Stomach (tissue), 9 donors: ENCODE results near the gene PARP9. TPM values are rescaled to one million over a fixed set of nuclear protein-coding genes. Genes with fewer than 3 reads are reported as not detected.

ENCODE experiments used
- DNase-seq, 2 donors: peaks; one replicate each; pipeline versions ENCODE4 v3.0.0 to v3.0.0-alpha.2; 2013 to 2019
- H3K27ac ChIP-seq, 5 donors: fragments of 200-600 bp in 4 of 5; sonication (generic) in 4 of 5; one replicate each; pipeline ENCODE4 v1.5.1; 2013 to 2019; ENCODE audit warnings: mild to moderate bottlenecking in 1 of 5, moderate library complexity in 1 of 5
- H3K27me3 ChIP-seq, 3 donors: fragments of 200-600 bp; sonication (generic); one replicate each; pipeline ENCODE4 v1.5.1; 2017 to 2019; ENCODE audit warnings: mixed run types in 1 of 3
- H3K36me3 ChIP-seq, 4 donors: fragments of 200-600 bp; sonication (generic); 1 replicate in 3 of 4; 2 replicates in 1 of 4; pipeline ENCODE4 v1.5.1; 2016 to 2019
- H3K4me1 ChIP-seq, 4 donors: fragments of 200-600 bp; sonication (generic); one replicate each; pipeline ENCODE4 v1.5.1; 2016 to 2019
- H3K4me3 ChIP-seq, 4 donors: fragments of 200-600 bp; sonication (generic) in 3 of 4; one replicate each; pipeline ENCODE4 v1.5.1; 2016 to 2019; ENCODE audit warnings: mild to moderate bottlenecking in 1 of 4
- H3K9me3 ChIP-seq, 4 donors: fragments of 200-600 bp; sonication (generic); one replicate each; pipeline ENCODE4 v1.5.1; 2016 to 2019
- EP300 ChIP-seq: sonication (generic); formaldehyde crosslinking; IDR thresholded peaks from one replicate; pipeline ENCODE4 v1.6.1; 2017; ENCODE audit warnings: antibody characterized with exemption
- POLR2A ChIP-seq, 4 donors: fragments of 450-650 bp; IDR thresholded peaks; one replicate each; pipeline ENCODE4 v1.6.1; 2016; ENCODE audit warnings: antibody characterized with exemption in 4 of 4, control low read depth in 2 of 4, mild to moderate bottlenecking in 1 of 4, moderate library complexity in 1 of 4
- POLR2AphosphoS5 ChIP-seq, 3 donors: sonication (generic); formaldehyde crosslinking; IDR thresholded peaks; one replicate each; pipeline ENCODE4 v1.6.1; 2016; ENCODE audit warnings: antibody characterized with exemption in 3 of 3
- WGBS, 5 donors: extraction: QIAGEN DNeasy Blood & Tissue Kit in 3 of 5; methylation state at CpG; one replicate each; pipeline versions ENCODE4 v1.1.5 to v1.1.7; 2013 to 2018; 5-methylcytosine and 5-hydroxymethylcytosine counted together
- intact Hi-C: fragments of 100-400 bp; cut with DNase I; formaldehyde crosslinking; loops from one replicate; pipeline ENCODE4 v1.15.1; 2023; ENCODE audit warnings: low total_unique reads
- polyA plus RNA-seq, 3 donors: library from polyadenylated mRNA; stranded (reverse); fragments of 200-250 nt; gene quantifications; one replicate each; pipeline ENCODE4 v1.2.3, GENCODE V29; 2013
- total RNA-seq, 5 donors: library from RNA; depleted of rRNA; stranded (reverse); fragments of >200 nt; gene quantifications; one replicate each; pipeline versions ENCODE4 v1.1.0 to v1.2.3, GENCODE V29; 2014 to 2016
- TF ChIP-seq, protein P1 (sequence below), 7 experiments: fragments of 450-650 bp in 4 of 7; fragments of 200-600 bp in 3 of 7; sonication (generic) in 3 of 7; IDR thresholded peaks; one replicate each; pipeline ENCODE4 v1.5.1; 2016 to 2019; ENCODE audit warnings: antibody characterized with exemption in 7 of 7, control low read depth in 2 of 7, mild to moderate bottlenecking in 1 of 7
- donor health status: healthy with polysubstance abuse.
- donor health status: Bipolar disorder and iron deficiency.
- donor health status: healthy.

The PARP9 gene
- total and polyA plus RNA-seq, 8 donors: 1.4 to 42.6 (median 22.6) TPM

DNA sequence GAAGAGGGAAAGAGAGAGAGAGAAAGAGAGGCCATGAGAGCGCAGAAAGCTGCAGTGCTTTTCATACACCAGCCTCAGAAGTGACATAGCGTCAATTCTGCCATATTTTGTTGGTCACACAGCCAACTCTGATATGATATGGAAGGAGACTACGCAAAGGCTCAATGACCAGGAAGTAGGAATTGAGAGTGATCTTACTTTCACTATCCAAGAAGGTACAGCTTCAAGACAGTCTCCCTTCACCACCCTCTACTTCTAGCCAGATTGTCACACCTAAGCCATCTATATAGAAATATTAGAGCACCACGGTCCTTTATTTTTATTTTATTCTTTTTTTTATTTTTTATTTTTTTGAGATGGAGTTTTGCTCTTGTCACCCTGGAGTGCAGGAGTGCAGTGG lies 34.5 kb upstream of the PARP9 start:
- no peaks in the 10 kb centered on the region for H3K4me1 ChIP-seq

DNA sequence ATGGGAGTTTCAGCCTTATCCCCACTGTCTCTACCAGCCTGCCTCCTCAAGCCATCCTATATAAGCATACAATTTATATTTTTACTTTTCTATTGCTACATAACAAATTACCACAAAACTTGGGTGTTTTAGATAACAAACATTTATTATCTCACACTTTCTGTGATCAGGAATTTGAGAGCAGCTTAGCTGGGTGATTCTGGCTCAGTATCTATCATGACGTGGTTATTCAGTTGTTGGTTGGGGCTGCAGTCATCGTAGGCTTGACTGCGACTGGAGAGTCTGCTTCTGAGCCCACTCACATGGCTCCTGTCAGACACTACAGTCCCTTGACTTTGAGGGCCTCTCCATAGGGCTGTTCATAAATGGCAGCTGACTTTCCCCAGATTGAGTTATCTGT lies 34.1 kb upstream of the PARP9 start:
- Histone ChIP-seq H3K27me3 (no peaks in the 10 kb centered on the region), H3K4me1 (no peaks in the 10 kb centered on the region), H3K27ac (no peak overlapping the region), H3K36me3 (no peaks in the 10 kb centered on the region), H3K9me3 (no peaks in the 10 kb centered on the region), H3K4me3 (no peak overlapping the region)
- intact Hi-C loops: no loop called here
- no peak for DNase-seq
- TF ChIP-seq POLR2AphosphoS5 (IDR thresholded peaks at IDR 0.05): no peak
- 82 to 92% (median 89%) methylated on average over 3 of the region's 3 CpGs for WGBS, 5 donors

More for the DNA sequence above, 34.5 kb upstream of the PARP9 start:
- H3K27me3 ChIP-seq: no peaks in the 10 kb centered on the region
- no peaks in the 10 kb centered on the region for H3K9me3 ChIP-seq
- 57 to 80% (median 62%) methylated on average over 4 of the region's 4 CpGs for whole genome bisulfite sequencing, 5 donors
- no peak overlapping the region for H3K4me3 ChIP-seq
- no peak for DNase-seq
- intact Hi-C loops: no loop called here
- H3K27ac ChIP-seq: no peak overlapping the region
- TF ChIP-seq POLR2AphosphoS5 (IDR thresholded peaks at IDR 0.05) (no peak), EP300 (no peak), POLR2A (IDR thresholded peaks at IDR 0.05) (no peak)
- TF ChIP-seq, protein P1, sequence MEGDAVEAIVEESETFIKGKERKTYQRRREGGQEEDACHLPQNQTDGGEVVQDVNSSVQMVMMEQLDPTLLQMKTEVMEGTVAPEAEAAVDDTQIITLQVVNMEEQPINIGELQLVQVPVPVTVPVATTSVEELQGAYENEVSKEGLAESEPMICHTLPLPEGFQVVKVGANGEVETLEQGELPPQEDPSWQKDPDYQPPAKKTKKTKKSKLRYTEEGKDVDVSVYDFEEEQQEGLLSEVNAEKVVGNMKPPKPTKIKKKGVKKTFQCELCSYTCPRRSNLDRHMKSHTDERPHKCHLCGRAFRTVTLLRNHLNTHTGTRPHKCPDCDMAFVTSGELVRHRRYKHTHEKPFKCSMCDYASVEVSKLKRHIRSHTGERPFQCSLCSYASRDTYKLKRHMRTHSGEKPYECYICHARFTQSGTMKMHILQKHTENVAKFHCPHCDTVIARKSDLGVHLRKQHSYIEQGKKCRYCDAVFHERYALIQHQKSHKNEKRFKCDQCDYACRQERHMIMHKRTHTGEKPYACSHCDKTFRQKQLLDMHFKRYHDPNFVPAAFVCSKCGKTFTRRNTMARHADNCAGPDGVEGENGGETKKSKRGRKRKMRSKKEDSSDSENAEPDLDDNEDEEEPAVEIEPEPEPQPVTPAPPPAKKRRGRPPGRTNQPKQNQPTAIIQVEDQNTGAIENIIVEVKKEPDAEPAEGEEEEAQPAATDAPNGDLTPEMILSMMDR (IDR thresholded peaks at IDR 0.05): no peak
- H3K36me3 ChIP-seq: no peaks in the 10 kb centered on the region

DNA sequence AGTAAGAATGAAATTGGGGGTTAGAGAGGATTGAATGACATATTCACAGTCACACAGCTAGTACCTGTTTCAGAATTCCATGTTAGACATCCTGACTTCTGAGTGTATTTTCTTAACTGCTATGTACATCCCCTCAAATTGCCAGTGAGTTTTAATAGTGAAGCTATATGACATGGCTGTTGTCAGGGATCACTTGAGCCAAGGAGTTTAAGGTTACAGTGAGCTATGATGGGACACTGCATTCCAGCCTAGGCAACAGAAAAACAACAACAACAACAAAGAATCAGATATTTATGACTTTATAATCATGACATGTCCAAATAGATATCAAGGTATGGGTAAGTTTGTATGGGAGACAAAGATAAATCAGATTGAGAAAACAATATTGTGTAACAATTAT lies 29.9 kb upstream of the PARP9 start:
- Histone ChIP-seq H3K36me3 (no peaks in the 10 kb centered on the region), H3K27me3 (no peaks in the 10 kb centered on the region), H3K4me1 (no peaks in the 10 kb centered on the region), H3K27ac (no peak overlapping the region), H3K9me3 (no peaks in the 10 kb centered on the region), H3K4me3 (no peak overlapping the region)
- TF ChIP-seq, protein P1 (IDR thresholded peaks at IDR 0.05): no peak
- no peak for TF ChIP-seq EP300
- no peak for TF ChIP-seq POLR2A (IDR thresholded peaks at IDR 0.05)
- no peak for TF ChIP-seq POLR2AphosphoS5 (IDR thresholded peaks at IDR 0.05)
- DNase-seq: no peak
- intact Hi-C loops: no loop called here

DNA sequence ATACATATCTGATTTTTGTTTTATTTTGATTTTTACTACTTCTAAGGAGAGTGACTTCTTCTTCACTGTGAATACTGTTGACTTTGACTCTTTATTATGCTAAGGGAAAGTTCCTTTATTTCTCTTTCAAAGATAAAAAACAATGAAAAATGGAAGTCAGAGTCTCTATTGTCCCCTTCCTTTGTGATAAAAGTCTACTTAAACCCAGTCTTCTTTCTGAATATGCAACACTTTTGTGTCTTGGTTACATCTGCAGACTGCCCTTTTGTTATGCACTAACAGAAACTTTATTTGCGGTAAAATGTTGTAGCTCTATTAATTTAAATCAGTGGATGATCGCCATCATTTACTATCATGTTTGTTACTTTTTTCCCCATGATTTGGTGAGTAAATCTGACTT lies 26.5 kb upstream of the PARP9 start:
- Histone ChIP-seq H3K27ac (no peak overlapping the region), H3K9me3 (no peaks in the 10 kb centered on the region), H3K27me3 (no peaks in the 10 kb centered on the region), H3K4me3 (no peak overlapping the region), H3K4me1 (no peaks in the 10 kb centered on the region), H3K36me3 (no peaks in the 10 kb centered on the region)
- TF ChIP-seq, protein P1 (IDR thresholded peaks at IDR 0.05): no peak
- no peak for DNase-seq
- 95 to 99% (median 96%) methylated on average over 2 of the region's 2 CpGs for WGBS, 5 donors
- intact Hi-C loops: no loop called here

DNA sequence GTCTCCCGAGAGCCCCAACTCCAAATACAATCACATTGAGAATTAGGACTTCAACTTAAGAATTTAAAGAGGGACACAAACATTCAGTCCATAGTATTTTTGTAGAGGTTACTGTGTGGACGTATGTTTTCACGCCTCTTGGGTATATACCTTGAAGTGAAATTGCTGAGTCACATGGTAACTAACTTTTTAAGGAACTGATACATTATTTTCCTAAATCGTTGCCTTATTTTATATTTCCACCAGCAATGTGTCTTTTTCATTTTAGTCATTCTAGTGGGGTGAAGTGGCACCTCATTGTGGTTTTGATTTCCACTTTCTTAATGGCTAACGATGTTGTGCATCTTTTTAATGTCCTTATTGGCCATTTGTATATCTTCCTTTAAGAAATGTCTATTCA lies 25.2 kb upstream of the PARP9 start:
- no peaks in the 10 kb centered on the region for H3K4me1 ChIP-seq
- H3K4me3 ChIP-seq: no peak overlapping the region
- no peaks in the 10 kb centered on the region for H3K9me3 ChIP-seq
- WGBS, 5 donors: 59 to 76% (median 69%) methylated on average over 5 of the region's 5 CpGs
- TF ChIP-seq, protein P1 (IDR thresholded peaks at IDR 0.05): no peak
- TF ChIP-seq POLR2AphosphoS5 (IDR thresholded peaks at IDR 0.05) (no peak), EP300 (no peak), POLR2A (IDR thresholded peaks at IDR 0.05) (no peak)
- H3K27ac ChIP-seq: no peak overlapping the region
- no peaks in the 10 kb centered on the region for H3K36me3 ChIP-seq
- H3K27me3 ChIP-seq: no peaks in the 10 kb centered on the region
- DNase-seq: no peak
- intact Hi-C loops: no loop called here
